ENCODE results near the gene PPP1R14C.
"Not testable (repeated sequence)": the region's sequence is repeated elsewhere in the genome, so short reads cannot be mapped to it uniquely, and the experiment has no call there.

- not testable (repeated sequence) for TF ChIP-seq CTCF (optimal IDR thresholded peaks at IDR 0.05 in 1 of 3, IDR thresholded peaks at IDR 0.05 in 1 of 3, conservative IDR thresholded peaks at IDR 0.05 in 1 of 3; ENCODE audit: extremely low read depth in 1 of 3, insufficient read depth in 2 of 3, low read length in 3 of 3); EZH2 (IDR thresholded peaks at IDR 0.05; ENCODE audit: low read length)
Observed at GRCh38 chr6:150179907-150180424, 37.1 kb downstream of the PPP1R14C start.

Data from keratinocyte (primary cell).